ENCODE data around the gene EFNA1.

DNA sequence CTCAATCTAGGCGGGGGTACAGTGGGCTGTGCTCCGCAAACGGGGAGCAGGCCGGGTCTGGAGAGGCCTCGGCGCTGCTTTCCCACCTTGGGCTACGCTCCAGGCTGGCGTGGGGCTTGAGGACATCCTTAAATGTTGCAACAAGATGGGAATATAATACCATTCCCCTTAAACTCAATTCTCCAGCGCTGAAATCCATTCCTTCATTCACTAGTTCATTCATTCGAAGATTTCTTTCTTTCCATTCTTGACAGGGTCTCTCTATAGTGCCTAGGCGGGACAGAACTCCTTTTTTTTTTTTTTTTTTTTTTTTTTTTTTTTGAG is 12.9 kb downstream of the EFNA1 start:
- TF ChIP-seq POLR2A (IDR thresholded peaks at IDR 0.05; ENCODE audit: low read length) (no peak), GATA1 (IDR thresholded peaks at IDR 0.05; ENCODE audit: low read depth, low read length) (no peak)

All from erythroblast (primary cell).